Ishikawa (cell line): Measurements from ENCODE around the gene MPL.

ENCODE experiments used
- CEBPB ChIP-seq: IDR thresholded peaks from 2 replicates; pipeline ENCODE4 v1.6.1; 2012
- CREB1 ChIP-seq: IDR thresholded peaks from 2 replicates; pipeline ENCODE4 v1.6.1; 2012; ENCODE audit warnings: low read depth
- EP300 ChIP-seq: IDR thresholded peaks from 2 replicates; pipeline ENCODE4 v1.6.1; 2012; ENCODE audit warnings: borderline replicate concordance
- FOXM1 ChIP-seq: IDR thresholded peaks from 2 replicates; pipeline ENCODE4 v1.6.1; 2012; ENCODE audit warnings: low read depth, borderline replicate concordance
- MAX ChIP-seq: IDR thresholded peaks from 2 replicates; pipeline ENCODE4 v1.6.1; 2012
- RAD21 ChIP-seq: IDR thresholded peaks from 2 replicates; pipeline ENCODE4 v1.6.1; 2012; ENCODE audit warnings: low read depth
- REST ChIP-seq: IDR thresholded peaks from 2 replicates; pipeline ENCODE4 v1.6.1; 2012; ENCODE audit warnings: low read depth, mild to moderate bottlenecking
- TAF1 ChIP-seq: IDR thresholded peaks from 2 replicates; pipeline ENCODE4 v1.6.1; 2012; ENCODE audit warnings: low read depth, mild to moderate bottlenecking
- USF1 ChIP-seq: IDR thresholded peaks from 2 replicates; pipeline ENCODE4 v1.6.1; 2012
- YY1 ChIP-seq: IDR thresholded peaks from 2 replicates; pipeline ENCODE4 v1.6.1; 2012; ENCODE audit warnings: low read depth

- TF ChIP-seq CEBPB (no peak), MAX (no peak), REST (no peak), USF1 (no peak), RAD21 (no peak), TAF1 (no peak), FOXM1 (no peak), CREB1 (no peak), EP300 (no peak), YY1 (no peak)
Measured at GRCh38 chr1:43402089-43402865, 64.7 kb downstream of the MPL start.
